Measurements from ENCODE around the gene ARAP3.

The ARAP3 gene

GRCh38 chr5:141609044-141609443, 73.0 kb downstream of the ARAP3 start:
- no peak for DNase-seq

DNA sequence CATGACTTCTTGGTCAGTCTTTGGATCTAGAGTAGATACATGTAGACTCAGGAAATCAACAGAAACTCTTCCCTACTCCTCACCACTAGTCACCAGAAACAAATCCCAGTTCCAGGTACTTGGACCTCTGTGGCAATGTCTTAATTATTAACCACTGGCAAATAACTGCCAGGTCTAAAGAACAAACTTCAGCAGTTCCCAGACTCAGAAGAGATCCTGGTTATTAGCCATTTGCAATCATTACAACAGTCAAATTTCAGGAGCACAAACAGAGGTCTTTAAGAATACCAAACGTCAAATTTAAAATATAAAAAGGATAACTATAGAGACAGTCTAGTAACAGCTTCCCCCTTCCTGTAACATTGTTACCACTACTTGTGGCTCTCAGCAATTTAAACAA, 73.5 kb downstream of the ARAP3 start:
- no peak for DNase-seq

DNA sequence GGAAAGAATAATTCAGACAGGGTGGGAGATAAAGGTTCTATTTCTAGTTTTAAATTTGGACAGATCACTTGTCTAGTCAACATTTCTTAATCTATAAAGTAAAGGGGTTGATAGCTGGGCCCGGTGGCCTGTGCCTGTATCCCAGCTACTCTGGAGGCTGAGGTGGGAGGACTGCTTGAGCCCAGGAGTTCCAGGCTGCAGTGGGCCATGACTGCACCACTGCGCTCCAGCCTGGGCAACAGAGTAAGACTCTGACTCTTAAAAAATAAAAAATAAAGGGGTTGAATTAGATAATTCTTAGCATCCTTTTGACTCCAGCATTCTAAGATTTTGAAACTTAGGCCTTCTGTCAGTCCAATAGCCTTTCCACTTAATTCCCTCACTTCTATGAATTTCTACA, 74.0 kb downstream of the ARAP3 start:
- no peak for DNase-seq

GRCh38 chr5:141605523-141606277, 76.3 kb downstream of the ARAP3 start:
- DNase-seq: no peak

DNA sequence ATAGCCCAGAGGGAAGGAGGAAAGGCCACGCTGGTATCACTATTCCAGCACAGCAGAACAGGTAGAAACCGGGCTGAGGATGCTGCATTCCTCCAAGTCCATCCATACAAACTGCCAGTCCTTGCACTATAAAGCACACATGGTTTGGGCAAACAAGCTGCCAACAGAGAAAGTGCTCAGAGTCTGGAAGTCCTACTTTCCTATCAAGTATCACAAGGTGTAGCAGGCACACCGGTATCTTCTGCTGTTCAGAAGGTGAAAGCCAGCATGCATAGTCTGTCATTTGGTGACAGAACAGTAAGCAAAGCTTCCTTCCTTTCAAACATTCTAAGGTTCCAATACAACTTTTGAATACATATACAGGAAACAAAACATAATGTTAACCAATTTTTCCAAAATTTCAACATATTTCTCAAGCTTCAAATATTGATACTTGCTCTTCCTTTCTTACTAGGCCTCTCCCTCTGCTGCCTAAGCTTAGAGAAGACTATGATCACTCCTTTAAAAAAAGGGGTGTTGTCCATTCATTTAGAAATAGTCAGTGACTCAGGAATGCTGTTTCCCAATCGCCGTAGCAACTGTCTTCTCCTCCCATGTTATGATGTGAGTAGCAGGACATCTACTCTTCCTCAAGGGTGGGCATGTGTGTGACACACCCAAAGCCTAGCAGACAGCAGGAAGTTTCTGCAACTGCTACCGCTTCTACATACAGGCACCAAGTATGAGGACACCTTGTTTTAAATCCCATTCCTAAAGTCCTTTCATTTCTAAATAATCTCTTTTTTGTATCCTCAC, 77.9 kb downstream of the ARAP3 start:
- no peak for DNase-seq
